ENCODE results near the gene RAD9A. TPM values are rescaled to one million over a fixed set of nuclear protein-coding genes. Genes with fewer than 3 reads are reported as not detected.

The RAD9A gene
- total and polyA plus RNA-seq, 9 of the 15 experiments (the other 6 are each of a cell fraction or from before 2014, with no cell fraction given), result 1.4 to 41.2 (median 16.1) TPM

GRCh38 chr11:67357831-67358670, 33.7 kb upstream of the RAD9A start:
- no peaks in the 10 kb centered on the region for H3K9me1 ChIP-seq (ENCODE audit: control insufficient read depth, insufficient read depth, low read length)
- POLR2A ChIA-PET, result no interaction called here
- WGBS (ENCODE audit: insufficient coverage, low coverage, missing lambda C conversion rate), result 69% methylated on average over 12 of the region's 12 CpGs
- H3K9ac ChIP-seq (ENCODE audit: insufficient read depth in 1 of 2, low read depth in 2 of 2, low read length in 2 of 2), result no peak overlapping the region; a peak in 2 of 4 replicates
- FAIRE-seq, result no peak
- no peak overlapping the region for H3K27ac ChIP-seq (ENCODE audit: extremely low read depth, low read depth, low read length)
- H3K9me3 ChIP-seq (replicated peaks; ENCODE audit: control insufficient read depth, insufficient read depth, low read depth, low read length), result no peaks in the 10 kb centered on the region; the same call in 1 of the 2 replicates
- no peaks in the 10 kb centered on the region for H3K36me3 ChIP-seq (ENCODE audit: control insufficient read depth, insufficient read depth, low read length)
- in situ Hi-C loops (cut with MboI) (no loop called here), intact Hi-C loops (cut with micrococcal nuclease) (loop anchor here (1.0 to 5.0 kb wide), 2 partner anchors 24 to 149 kb away; partner anchors contain the start of genes CDK2AP2 and PITPNM1)
- no peak overlapping the region for H3K4me2 ChIP-seq (ENCODE audit: insufficient read depth, low read length)
- peaks cover 39 to 43% of the 10 kb centered on the region in 2 experiments for H3K4me1 ChIP-seq (replicated peaks in 1 of 2; ENCODE audit: control insufficient read depth in 2 of 2, insufficient read depth in 2 of 2, low read length in 2 of 2)
- peak in 3 of 4 experiments; percentile 1 to 4 (median 2) for DNase-seq (ENCODE audit: extremely low read depth in 1 of 4, low spot score in 3 of 4)
- CTCF ChIA-PET (ENCODE audit: low intra/inter-chr PET ratio), result interaction anchor here (0.8 to 3.7 kb wide), 3 partner anchors 16 to 148 kb away, joined by 3 to 41 read pairs (median 21); partner anchors contain the start of genes CLCF1 and PITPNM1
- H3K4me3 ChIP-seq, result no peak overlapping the region
- ATAC-seq, result no peak
- H3K79me2 ChIP-seq (ENCODE audit: control insufficient read depth, insufficient read depth, low read length), result peaks cover 1% of the 10 kb centered on the region; the same call in 2 of the 3 replicates
- H4K20me1 ChIP-seq (replicated peaks; ENCODE audit: control insufficient read depth, insufficient read depth, low read length), result no peaks in the 10 kb centered on the region
- no peak overlapping the region for H2AFZ ChIP-seq (ENCODE audit: low read depth, low read length)
- no TSS peak for BruUV-seq (replicated peaks)
- no peaks in the 10 kb centered on the region for H3K27me3 ChIP-seq (ENCODE audit: control insufficient read depth in 2 of 2, insufficient read depth in 2 of 2, low read length in 2 of 2)
- TF ChIP-seq SMARCE1 (IDR thresholded peaks at IDR 0.05) (no peak), PHF8 (IDR thresholded peaks at IDR 0.05; ENCODE audit: borderline replicate concordance, low read length) (no peak), HDAC8 (tag; IDR thresholded peaks at IDR 0.05) (no peak), ZNF280A (IDR thresholded peaks at IDR 0.05; ENCODE audit: low read depth, partially characterized antibody) (no peak), ZNF609 (CRISPR knock-in tag; IDR thresholded peaks at IDR 0.05; ENCODE audit: borderline replicate concordance) (no peak), CHD4 (IDR thresholded peaks at IDR 0.05; ENCODE audit: insufficient read depth, insufficient replicate concordance, low read depth, low read length, poor library complexity, severe bottlenecking) (no peak), ZNF655 (CRISPR knock-in tag; IDR thresholded peaks at IDR 0.05) (no peak), DDX20 (tag; IDR thresholded peaks at IDR 0.05; ENCODE audit: low read depth) (no peak), NFIX (CRISPR knock-in tag; IDR thresholded peaks at IDR 0.05; ENCODE audit: low read depth) (0 out of 2 replicates have a peak, but pooled peaks have one; percentile 7)
